Fibroblast of lung (primary cell): Measurements from ENCODE around the gene SEC22A. TPM values are rescaled to one million over a fixed set of nuclear protein-coding genes. Genes with fewer than 3 reads are reported as not detected.

ENCODE experiments used
- DNase-seq, 2 donors: peaks; one replicate each; pipeline versions ENCODE4 v3.0.0 to v3.0.0-alpha.2; 2010; ENCODE audit warnings: low read depth in 2 of 2
- H2AFZ ChIP-seq: 2 replicates; pipeline ENCODE4 v1.5.1; 2012; ENCODE audit warnings: low read length, control low read depth, inconsistent platforms
- H3K27ac ChIP-seq: 2 replicates; pipeline ENCODE4 v1.5.1; 2011; ENCODE audit warnings: low read length, control low read depth; ENCODE audit not compliant: insufficient read depth
- H3K27me3 ChIP-seq: 2 replicates; pipeline ENCODE4 v1.5.1; 2011; ENCODE audit warnings: mild to moderate bottlenecking, low read length; ENCODE audit not compliant: control insufficient read depth, insufficient read depth
- H3K36me3 ChIP-seq: 2 replicates; pipeline ENCODE4 v1.5.1; 2011; ENCODE audit warnings: low read length; ENCODE audit not compliant: control insufficient read depth, insufficient read depth
- H3K4me1 ChIP-seq: 2 replicates; pipeline ENCODE4 v1.5.1; 2011; ENCODE audit warnings: low read length; ENCODE audit not compliant: control insufficient read depth, insufficient read depth; ENCODE audit errors: extremely low read depth
- H3K4me2 ChIP-seq: 2 replicates; pipeline ENCODE4 v1.5.1; 2011; ENCODE audit warnings: low read length, control low read depth; ENCODE audit not compliant: insufficient read depth; ENCODE audit errors: extremely low read depth
- H3K4me3 ChIP-seq, 4 experiments: fragments of 200-600 bp in 1 of 4; sonication (generic) in 1 of 4; replicated peaks in 1 of 4; 2 replicates each; pipeline ENCODE4 v1.5.1; 2011 to 2016; ENCODE audit warnings: low read length in 4 of 4, low read depth in 3 of 4, mild to moderate bottlenecking in 3 of 4, control low read depth in 2 of 4, inconsistent platforms in 1 of 4, mixed read lengths in 1 of 4; ENCODE audit not compliant: insufficient read depth in 1 of 4; ENCODE audit errors: control extremely low read depth in 1 of 4
- H3K79me2 ChIP-seq: 2 replicates; pipeline ENCODE4 v1.5.1; 2012; ENCODE audit warnings: mild to moderate bottlenecking, low read length, inconsistent platforms; ENCODE audit not compliant: control insufficient read depth, insufficient read depth
- H3K9ac ChIP-seq: 2 replicates; pipeline ENCODE4 v1.5.1; 2011; ENCODE audit warnings: mild to moderate bottlenecking, low read length, control low read depth; ENCODE audit not compliant: insufficient read depth
- H3K9me3 ChIP-seq: 2 replicates; pipeline ENCODE4 v1.5.1; 2012; ENCODE audit warnings: low read depth, low read length; ENCODE audit not compliant: control insufficient read depth, insufficient read depth
- H4K20me1 ChIP-seq: 2 replicates; pipeline ENCODE4 v1.5.1; 2011; ENCODE audit warnings: low read length; ENCODE audit not compliant: control insufficient read depth, insufficient read depth; ENCODE audit errors: extremely low read depth
- CTCF ChIP-seq, 2 donors: IDR thresholded peaks in 1 of 2; conservative IDR thresholded peaks in 1 of 2; 1 replicate in 1 of 2; 2 replicates in 1 of 2; pipeline ENCODE4 v1.5.1; 2011 to 2012; ENCODE audit warnings: low read length in 2 of 2, control low read depth in 1 of 2, inconsistent platforms in 1 of 2, low read depth in 1 of 2, mild to moderate bottlenecking in 1 of 2
- EZH2 ChIP-seq: IDR thresholded peaks from 2 replicates; pipeline ENCODE4 v1.5.1; 2012; ENCODE audit warnings: low read length, control low read depth, mild to moderate bottlenecking; ENCODE audit errors: missing control alignments
- polyA plus RNA-seq, 2 donors: library from polyadenylated mRNA; depleted of rRNA in 1 of 2; stranded (reverse) in 1 of 2; unstranded in 1 of 2; fragments of >200 nt; gene quantifications; 2 replicates each; pipeline ENCODE4 v1.2.1, GENCODE V29; 2011 to 2012; ENCODE audit warnings: missing spikeins in 1 of 2
- total RNA-seq: library from RNA; depleted of rRNA; stranded (reverse); fragments of >200 nt; gene quantifications from 2 replicates; pipeline ENCODE4 v1.2.1, GENCODE V29; 2014

The SEC22A gene
- total and polyA plus RNA-seq, 2 donors (not counting 1 experiment from before 2014, with no cell fraction given), result 45.4 to 52.7 TPM

GRCh38 chr3:123161167-123161566 is 40.6 kb upstream of the SEC22A start:
- no peak for TF ChIP-seq EZH2
- no peak for TF ChIP-seq CTCF (conservative IDR thresholded peaks at IDR 0.05 in 1 of 2, IDR thresholded peaks at IDR 0.05 in 1 of 2; ENCODE audit: low read depth in 1 of 2, low read length in 2 of 2)
- H3K36me3 ChIP-seq, result peaks cover 15% of the 10 kb centered on the region
- H3K27me3 ChIP-seq, result no peaks in the 10 kb centered on the region
- H3K9me3 ChIP-seq, result no peaks in the 10 kb centered on the region
- no peak overlapping the region for H3K9ac ChIP-seq
- no peak for DNase-seq
- H3K79me2 ChIP-seq, result no peaks in the 10 kb centered on the region
- no peak overlapping the region for H3K27ac ChIP-seq
- no peaks in the 10 kb centered on the region for H3K4me1 ChIP-seq
- H2AFZ ChIP-seq, result no peak overlapping the region
- H3K4me3 ChIP-seq, result no peak overlapping the region
- no peak overlapping the region for H3K4me2 ChIP-seq
- peaks cover 1% of the 10 kb centered on the region for H4K20me1 ChIP-seq

GRCh38 chr3:123163141-123163540 is 38.6 kb upstream of the SEC22A start:
- TF ChIP-seq EZH2 (no peak), CTCF (conservative IDR thresholded peaks at IDR 0.05 in 1 of 2, IDR thresholded peaks at IDR 0.05 in 1 of 2; ENCODE audit: low read depth in 1 of 2, low read length in 2 of 2) (no peak)
- no peaks in the 10 kb centered on the region for H3K4me1 ChIP-seq
- H3K9ac ChIP-seq, result no peak overlapping the region
- H3K27me3 ChIP-seq, result no peaks in the 10 kb centered on the region
- no peaks in the 10 kb centered on the region for H3K79me2 ChIP-seq
- DNase-seq, result no peak
- no peaks in the 10 kb centered on the region for H3K9me3 ChIP-seq
- H4K20me1 ChIP-seq, result peaks cover 1% of the 10 kb centered on the region
- H3K4me3 ChIP-seq, result no peak overlapping the region
- H3K36me3 ChIP-seq, result peaks cover 11% of the 10 kb centered on the region
- no peak overlapping the region for H3K4me2 ChIP-seq
- H2AFZ ChIP-seq, result no peak overlapping the region
- no peak overlapping the region for H3K27ac ChIP-seq

GRCh38 chr3:123165163-123165562 is 36.6 kb upstream of the SEC22A start:
- H3K9me3 ChIP-seq, result no peaks in the 10 kb centered on the region
- no peak overlapping the region for H3K27ac ChIP-seq
- no peak overlapping the region for H2AFZ ChIP-seq
- H3K4me3 ChIP-seq, result no peak overlapping the region
- no peaks in the 10 kb centered on the region for H3K27me3 ChIP-seq
- peaks cover 10% of the 10 kb centered on the region for H3K36me3 ChIP-seq
- no peaks in the 10 kb centered on the region for H3K4me1 ChIP-seq
- DNase-seq, result no peak
- no peaks in the 10 kb centered on the region for H4K20me1 ChIP-seq
- no peaks in the 10 kb centered on the region for H3K79me2 ChIP-seq
- TF ChIP-seq CTCF (conservative IDR thresholded peaks at IDR 0.05 in 1 of 2, IDR thresholded peaks at IDR 0.05 in 1 of 2; ENCODE audit: low read depth in 1 of 2, low read length in 2 of 2) (no peak), EZH2 (no peak)
- H3K4me2 ChIP-seq, result no peak overlapping the region
- no peak overlapping the region for H3K9ac ChIP-seq
